Measurements from ENCODE around the gene PASD1.

- TF ChIP-seq POLR2A (IDR thresholded peaks at IDR 0.05) = no peak
- TF ChIP-seq CTCF (IDR thresholded peaks at IDR 0.05) = no peak
Observed at GRCh38 chrX:151634937-151635336, 71.5 kb downstream of the PASD1 start.
